B cell (primary cell): ENCODE results near the gene DDX54. TPM values are rescaled to one million over a fixed set of nuclear protein-coding genes. Genes with fewer than 3 reads are reported as not detected.
"Not testable (repeated sequence)": the region's sequence is repeated elsewhere in the genome, so short reads cannot be mapped to it uniquely, and the experiment has no call there.

Experiments used
- ATAC-seq: fragments of 200-7000 bp; cut with Tn5 transposase; one replicate; pipeline ENCODE4 v1.10.0; 2021; ENCODE audit warnings: low read depth, mild to moderate bottlenecking, moderate number of reproducible peaks, moderate library complexity
- CTCF ChIA-PET: fragments of 350-600 bp; sonication (Branson Sonifier 250); formaldehyde crosslinking; loops from one replicate; lab custom pipeline; 2021; ENCODE audit warnings: antibody characterized with exemption, inconsistent platforms; lab: Charles Lee
- POLR2A ChIA-PET: fragments of 350-600 bp; sonication (Branson Sonifier 250); formaldehyde crosslinking; loops from one replicate; lab custom pipeline; 2021; ENCODE audit warnings: antibody characterized with exemption; lab: Charles Lee
- DNase-seq: peaks from one replicate; pipeline ENCODE4 v3.0.0; 2013
- H2AFZ ChIP-seq: 2 replicates; pipeline ENCODE4 v1.6.1; 2012; ENCODE audit warnings: mild to moderate bottlenecking, low read depth, low read length; ENCODE audit not compliant: insufficient read depth, poor library complexity, severe bottlenecking
- H3K27ac ChIP-seq, 2 donors: 1 replicate in 1 of 2; 2 replicates in 1 of 2; pipeline ENCODE4 v1.5.1; 2012 to 2013; ENCODE audit warnings: low read length in 2 of 2, mild to moderate bottlenecking in 2 of 2, moderate library complexity in 1 of 2
- H3K27me3 ChIP-seq, 4 experiments: fragments of 200-600 bp in 1 of 4; sonication (generic) in 1 of 4; replicated peaks in 1 of 4; 1 replicate in 2 of 4; 2 replicates in 2 of 4; pipeline versions ENCODE4 v1.6.1 to v1.7.0; 2013 to 2016; ENCODE audit warnings: low read length in 3 of 4, mild to moderate bottlenecking in 2 of 4, mixed read lengths in 1 of 4, moderate library complexity in 1 of 4; ENCODE audit not compliant: insufficient read depth in 4 of 4, control insufficient read depth in 3 of 4; ENCODE audit errors: control extremely low read depth in 1 of 4
- H3K36me3 ChIP-seq, 2 experiments: replicated peaks in 1 of 2; 1 replicate in 1 of 2; 2 replicates in 1 of 2; pipeline versions ENCODE4 v1.6.1 to v1.7.1; 2013; ENCODE audit warnings: low read length in 1 of 2; ENCODE audit not compliant: insufficient read depth in 2 of 2, control insufficient read depth in 1 of 2; ENCODE audit errors: control extremely low read depth in 1 of 2, extremely low read depth in 1 of 2
- H3K4me1 ChIP-seq, 2 donors: fragments of 200-600 bp in 1 of 2; sonication (generic) in 1 of 2; 1 replicate in 1 of 2; 2 replicates in 1 of 2; pipeline versions ENCODE4 v1.5.1 to v1.6.1; 2013 to 2017; ENCODE audit warnings: low read length in 2 of 2; ENCODE audit not compliant: control insufficient read depth in 2 of 2, insufficient read depth in 2 of 2
- H3K4me2 ChIP-seq: replicated peaks from 2 replicates; pipeline ENCODE3; 2012; ENCODE audit warnings: mild to moderate bottlenecking, low read depth, low read length; ENCODE audit not compliant: poor library complexity, severe bottlenecking
- H3K4me3 ChIP-seq, 5 experiments: fragments of 200-600 bp in 1 of 5; sonication (generic) in 1 of 5; 1 replicate in 3 of 5; 2 replicates in 2 of 5; pipeline versions ENCODE4 v1.5.1 to v1.7.0; 2011 to 2016; ENCODE audit warnings: low read length in 4 of 5, mild to moderate bottlenecking in 4 of 5, low read depth in 2 of 5, control low read depth in 1 of 5, moderate library complexity in 1 of 5; ENCODE audit not compliant: insufficient read depth in 1 of 5; ENCODE audit errors: control extremely low read depth in 1 of 5, extremely low read depth in 1 of 5
- H3K79me2 ChIP-seq: fragments of 200-600 bp; sonication (generic); one replicate; pipeline ENCODE4 v1.6.0; 2016; ENCODE audit warnings: low read length; ENCODE audit not compliant: control insufficient read depth, insufficient read depth
- H3K9ac ChIP-seq: fragments of 200-600 bp; sonication (generic); 2 replicates; pipeline ENCODE4 v1.6.1; 2017; ENCODE audit warnings: mild to moderate bottlenecking, low read length, moderate library complexity
- H3K9me3 ChIP-seq, 3 donors: one replicate each; pipeline versions ENCODE4 v1.6.1 to v1.7.1; 2013; ENCODE audit warnings: low read length in 2 of 3; ENCODE audit not compliant: control insufficient read depth in 2 of 3, insufficient read depth in 1 of 3; ENCODE audit errors: control extremely low read depth in 1 of 3
- H4K20me1 ChIP-seq: 2 replicates; pipeline ENCODE4 v1.6.0; 2012; ENCODE audit warnings: mild to moderate bottlenecking, low read length; ENCODE audit not compliant: insufficient read depth, control insufficient read depth, poor library complexity, severe bottlenecking
- H3K27ac Mint-ChIP-seq: one replicate; pipeline ENCODE4 v1.8.0; 2021; ENCODE audit warnings: mixed read lengths
- H3K27me3 Mint-ChIP-seq: one replicate; pipeline ENCODE4 v1.8.0; 2021; ENCODE audit warnings: mixed read lengths
- H3K4me1 Mint-ChIP-seq: one replicate; pipeline ENCODE4 v1.8.0; 2021; ENCODE audit warnings: mixed read lengths
- H3K4me3 Mint-ChIP-seq: one replicate; pipeline ENCODE4 v1.8.0; 2021; ENCODE audit warnings: mixed read lengths
- H3K9me3 Mint-ChIP-seq: one replicate; pipeline ENCODE4 v1.8.0; 2022; ENCODE audit warnings: mixed read lengths; ENCODE audit not compliant: insufficient read depth
- EZH2 ChIP-seq: IDR thresholded peaks from 2 replicates; pipeline ENCODE4 v1.6.1; 2012; ENCODE audit warnings: borderline replicate concordance, low read depth, mild to moderate bottlenecking, moderate library complexity, low read length; ENCODE audit not compliant: insufficient read depth, poor library complexity, severe bottlenecking
- WGBS: methylation state at CpG from one replicate; pipeline ENCODE4 v1.1.5; 2013; ENCODE audit warnings: missing lambda C conversion rate; ENCODE audit not compliant: insufficient coverage; 5-methylcytosine and 5-hydroxymethylcytosine counted together
- intact Hi-C: fragments of 100-400 bp; cut with micrococcal nuclease; formaldehyde crosslinking; loops from one replicate; pipeline ENCODE4 v1.10.0; 2022
- polyA plus RNA-seq: library from polyadenylated mRNA; depleted of rRNA; stranded (reverse); fragments of >200 nt; gene quantifications from 2 replicates; pipeline ENCODE4 v1.2.3, GENCODE V29; 2012
- total RNA-seq, 2 donors: library from RNA; stranded (reverse); fragments of 120-200 nt in 1 of 2; gene quantifications; 1 replicate in 1 of 2; 2 replicates in 1 of 2; pipeline versions ENCODE4 v1.2.3 to v1.2.4, GENCODE V29; 2013 to 2022
- TF ChIP-seq, protein P1 (sequence below): fragments of 200-600 bp; IDR thresholded peaks from one replicate; pipeline ENCODE4 v1.8.0; 2022; ENCODE audit warnings: antibody characterized with exemption, mild to moderate bottlenecking

Gene DDX54
- total and polyA plus RNA-seq, 2 donors (not counting 1 experiment from before 2014, with no cell fraction given), result 55.4 to 101 TPM

DNA sequence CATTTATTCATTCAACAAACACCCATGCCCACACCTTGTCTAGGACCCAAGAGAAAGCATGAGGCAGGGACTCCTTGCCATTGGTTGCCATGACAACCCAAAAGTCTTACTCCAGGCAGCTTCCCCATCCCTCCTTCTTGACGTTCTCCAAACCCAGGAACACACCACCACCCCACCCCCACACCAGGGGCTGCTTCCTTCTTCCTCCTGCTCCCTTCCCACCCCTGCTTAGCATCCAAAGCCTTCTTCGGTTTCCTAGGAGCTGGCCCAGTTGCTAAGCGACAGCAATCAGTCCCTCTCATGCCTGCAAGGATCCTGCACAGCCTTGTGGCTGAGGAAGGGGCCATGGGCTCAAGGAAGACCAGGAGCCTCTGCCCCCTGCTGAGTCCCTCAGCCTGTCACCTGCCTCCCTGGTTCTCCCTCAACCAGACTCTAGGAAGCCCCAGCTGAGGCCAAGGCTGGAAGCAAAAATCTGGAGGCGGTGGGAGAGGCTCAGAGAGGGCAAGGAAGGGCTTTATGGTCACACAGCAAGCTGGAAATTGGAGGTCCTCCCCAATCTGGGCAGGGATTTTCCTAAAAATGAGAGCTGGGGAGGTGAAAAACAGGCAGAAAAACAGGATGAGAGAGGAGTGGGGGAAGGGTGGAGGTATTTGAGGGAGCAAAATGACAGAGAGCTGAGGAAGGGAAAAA is 65.2 kb downstream of the DDX54 start:
- no peak overlapping the region for H3K27ac Mint-ChIP-seq
- Histone ChIP-seq H3K36me3 (no peaks in the 10 kb centered on the region), H3K4me1 (no peaks in the 10 kb centered on the region), H2AFZ (no peak overlapping the region), H3K27me3 (no peaks in the 10 kb centered on the region), H3K79me2 (no peaks in the 10 kb centered on the region), H3K9ac (no peak overlapping the region), H3K4me3 (no peak overlapping the region), H3K9me3 (peaks cover 0 to 3% (median 0%) of the 10 kb centered on the region in 3 donors), H3K4me2 (no peak overlapping the region), H3K27ac (no peak overlapping the region), H4K20me1 (no peaks in the 10 kb centered on the region)
- H3K4me3 Mint-ChIP-seq, result no peak overlapping the region
- intact Hi-C loops, result no loop called here
- no peaks in the 10 kb centered on the region for H3K4me1 Mint-ChIP-seq
- no peak for TF ChIP-seq EZH2
- TF ChIP-seq, protein P1, sequence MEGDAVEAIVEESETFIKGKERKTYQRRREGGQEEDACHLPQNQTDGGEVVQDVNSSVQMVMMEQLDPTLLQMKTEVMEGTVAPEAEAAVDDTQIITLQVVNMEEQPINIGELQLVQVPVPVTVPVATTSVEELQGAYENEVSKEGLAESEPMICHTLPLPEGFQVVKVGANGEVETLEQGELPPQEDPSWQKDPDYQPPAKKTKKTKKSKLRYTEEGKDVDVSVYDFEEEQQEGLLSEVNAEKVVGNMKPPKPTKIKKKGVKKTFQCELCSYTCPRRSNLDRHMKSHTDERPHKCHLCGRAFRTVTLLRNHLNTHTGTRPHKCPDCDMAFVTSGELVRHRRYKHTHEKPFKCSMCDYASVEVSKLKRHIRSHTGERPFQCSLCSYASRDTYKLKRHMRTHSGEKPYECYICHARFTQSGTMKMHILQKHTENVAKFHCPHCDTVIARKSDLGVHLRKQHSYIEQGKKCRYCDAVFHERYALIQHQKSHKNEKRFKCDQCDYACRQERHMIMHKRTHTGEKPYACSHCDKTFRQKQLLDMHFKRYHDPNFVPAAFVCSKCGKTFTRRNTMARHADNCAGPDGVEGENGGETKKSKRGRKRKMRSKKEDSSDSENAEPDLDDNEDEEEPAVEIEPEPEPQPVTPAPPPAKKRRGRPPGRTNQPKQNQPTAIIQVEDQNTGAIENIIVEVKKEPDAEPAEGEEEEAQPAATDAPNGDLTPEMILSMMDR, result no peak
- POLR2A ChIA-PET, result interaction anchor here (0.5 kb wide), 1 partner anchor 707 kb away, joined by 5 read pairs; no protein-coding TSS in a partner anchor
- WGBS, result 38% methylated on average over 4 of the region's 4 CpGs
- H3K9me3 Mint-ChIP-seq, result peaks cover 3% of the 10 kb centered on the region
- peaks cover 7% of the 10 kb centered on the region for H3K27me3 Mint-ChIP-seq
- CTCF ChIA-PET, result interaction anchor here (0.6 to 1.7 kb wide), 3 partner anchors 33 to 63 kb away, joined by 3 to 6 read pairs (median 5); no protein-coding TSS in a partner anchor
- DNase-seq, result no peak
- no peak for ATAC-seq

DNA sequence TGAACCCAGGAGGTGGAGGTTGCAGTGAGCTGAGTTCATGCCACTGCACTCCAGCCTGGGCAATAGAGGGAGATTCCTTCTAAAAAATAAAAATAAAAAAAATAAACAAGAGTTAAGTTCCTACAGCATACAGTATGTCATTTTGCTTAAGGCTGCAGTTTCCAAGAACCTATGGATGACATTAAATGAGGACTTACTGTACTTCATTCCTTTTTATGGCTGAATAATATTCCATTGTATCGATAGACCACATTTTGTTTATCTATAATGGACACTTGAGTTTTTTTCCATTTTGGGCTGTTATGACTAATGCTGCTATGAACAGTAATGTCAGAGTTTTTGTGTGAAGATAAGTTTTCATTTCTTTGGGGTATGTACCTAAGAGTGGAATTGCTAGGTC is 67.1 kb downstream of the DDX54 start:
- TF ChIP-seq, protein P1, result no peak
- no peak for TF ChIP-seq EZH2
- DNase-seq (no peak), ATAC-seq (no peak)
- intact Hi-C loops, result no loop called here
- no peak overlapping the region for H3K27ac ChIP-seq
- peaks cover 7% of the 10 kb centered on the region for H3K27me3 Mint-ChIP-seq
- H3K79me2 ChIP-seq, result no peaks in the 10 kb centered on the region
- H3K36me3 ChIP-seq, result no peaks in the 10 kb centered on the region
- no peaks in the 10 kb centered on the region for H3K4me1 Mint-ChIP-seq
- ChIA-PET POLR2A (no interaction called here), CTCF (interaction anchor here (1.9 kb wide), 1 partner anchor 70 kb away, joined by 5 read pairs; no protein-coding TSS in a partner anchor)
- H3K4me2 ChIP-seq, result no peak overlapping the region
- no peak overlapping the region for H3K4me3 Mint-ChIP-seq
- H3K27me3 ChIP-seq, result no peaks in the 10 kb centered on the region
- peaks cover under 1% of the 10 kb centered on the region for H3K9me3 Mint-ChIP-seq
- peaks cover 0 to under 1% (median 0%) of the 10 kb centered on the region in 3 donors for H3K9me3 ChIP-seq
- no peaks in the 10 kb centered on the region for H3K4me1 ChIP-seq
- H3K4me3 ChIP-seq, result no peak overlapping the region
- H2AFZ ChIP-seq, result no peak overlapping the region
- WGBS, result no CpG with 5 or more reads among the region's 1 CpG
- H4K20me1 ChIP-seq, result no peaks in the 10 kb centered on the region
- H3K9ac ChIP-seq, result no peak overlapping the region
- H3K27ac Mint-ChIP-seq, result no peak overlapping the region

DNA sequence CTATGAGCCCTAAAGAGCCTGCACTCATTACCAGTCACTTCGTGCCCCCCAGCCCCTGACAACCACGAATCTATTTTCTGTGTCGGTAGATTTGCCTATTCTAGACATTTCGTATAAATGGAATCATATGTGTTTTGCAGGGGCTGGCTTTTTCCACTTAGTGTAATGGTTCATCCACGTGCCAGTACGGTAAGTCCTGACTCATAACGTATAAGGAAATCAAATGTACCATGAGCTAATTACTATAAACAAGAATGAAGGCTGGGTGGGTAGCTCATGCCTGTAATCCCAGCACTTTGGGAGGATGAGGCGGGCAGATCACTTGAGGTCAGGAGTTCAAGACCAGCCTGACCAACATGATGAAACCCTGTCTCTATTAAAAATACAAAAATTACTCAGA is 67.6 kb downstream of the DDX54 start:
- H3K27ac Mint-ChIP-seq, H3K9me3 Mint-ChIP-seq, H2AFZ ChIP-seq, H3K27me3 ChIP-seq, H3K4me1 ChIP-seq, H3K79me2 ChIP-seq, POLR2A ChIA-PET, H3K27me3 Mint-ChIP-seq, intact Hi-C loops, ATAC-seq, H3K4me1 Mint-ChIP-seq, H3K9ac ChIP-seq, H3K4me3 Mint-ChIP-seq, H3K27ac ChIP-seq, DNase-seq, H3K36me3 ChIP-seq, H3K4me3 ChIP-seq, H3K4me2 ChIP-seq, H3K9me3 ChIP-seq, H4K20me1 ChIP-seq: not testable (repeated sequence)
- CTCF ChIA-PET, result interaction anchor here (1.9 kb wide), 1 partner anchor 69 kb away, joined by 5 read pairs; no protein-coding TSS in a partner anchor
- no CpG with 5 or more reads among the region's 8 CpGs for WGBS
